GM18870 (cell line): ENCODE data around the gene NR2C1.

Experiments
- ATAC-seq: cut with Tn5 transposase; IDR thresholded peaks from one replicate; pipeline ENCODE4 v1.9.1; 2021; ENCODE audit warnings: moderate library complexity; ENCODE audit not compliant: unreplicated experiment

The NR2C1 gene

GRCh38 chr12:95085612-95086011 lies 12.2 kb upstream of the NR2C1 start:
- ATAC-seq: no peak

- no peak for ATAC-seq
Observed at GRCh38 chr12:95083938-95084337, 10.5 kb upstream of the NR2C1 start.

DNA sequence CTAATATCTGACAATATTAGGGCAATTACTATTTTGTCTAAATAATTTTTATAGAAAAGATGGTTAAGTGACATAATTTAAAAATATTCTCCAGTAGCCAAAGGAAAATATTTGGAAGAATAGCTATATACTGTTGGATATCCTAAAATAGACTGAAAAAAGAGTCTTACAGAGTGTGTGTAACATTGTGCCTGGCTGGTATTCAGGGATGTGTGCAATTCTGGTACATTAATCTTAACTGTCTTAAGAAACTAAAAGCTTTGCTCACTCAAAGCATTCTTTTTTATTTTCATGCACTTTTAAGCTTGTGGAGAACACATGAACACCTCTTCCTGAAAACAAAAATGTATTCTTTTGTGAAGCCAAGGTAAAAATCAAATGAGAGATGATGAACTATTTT lies 10.1 kb upstream of the NR2C1 start:
- no peak for ATAC-seq

GRCh38 chr12:95077341-95077740 lies 3.9 kb upstream of the NR2C1 start:
- no peak for ATAC-seq

DNA sequence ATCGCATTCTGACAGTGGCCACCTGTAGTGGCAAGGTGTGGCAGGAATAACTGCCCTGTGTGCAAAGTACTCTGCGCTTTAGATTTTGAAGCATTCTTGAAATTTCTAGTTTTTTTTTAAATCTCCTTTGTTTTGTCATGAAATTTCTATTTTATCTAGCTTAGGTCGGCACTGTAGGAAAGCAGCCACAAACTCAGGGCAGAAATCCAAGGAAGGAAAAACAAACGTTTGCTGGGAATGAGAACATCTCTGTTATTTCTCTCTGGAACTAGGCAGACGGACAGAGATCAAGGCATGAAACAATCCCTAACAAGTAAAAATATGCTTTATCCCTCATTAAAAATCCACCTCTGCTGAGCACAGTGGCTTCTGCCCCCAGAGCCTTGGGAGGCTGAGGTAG lies 1.3 kb upstream of the NR2C1 start:
- ATAC-seq: no peak

DNA sequence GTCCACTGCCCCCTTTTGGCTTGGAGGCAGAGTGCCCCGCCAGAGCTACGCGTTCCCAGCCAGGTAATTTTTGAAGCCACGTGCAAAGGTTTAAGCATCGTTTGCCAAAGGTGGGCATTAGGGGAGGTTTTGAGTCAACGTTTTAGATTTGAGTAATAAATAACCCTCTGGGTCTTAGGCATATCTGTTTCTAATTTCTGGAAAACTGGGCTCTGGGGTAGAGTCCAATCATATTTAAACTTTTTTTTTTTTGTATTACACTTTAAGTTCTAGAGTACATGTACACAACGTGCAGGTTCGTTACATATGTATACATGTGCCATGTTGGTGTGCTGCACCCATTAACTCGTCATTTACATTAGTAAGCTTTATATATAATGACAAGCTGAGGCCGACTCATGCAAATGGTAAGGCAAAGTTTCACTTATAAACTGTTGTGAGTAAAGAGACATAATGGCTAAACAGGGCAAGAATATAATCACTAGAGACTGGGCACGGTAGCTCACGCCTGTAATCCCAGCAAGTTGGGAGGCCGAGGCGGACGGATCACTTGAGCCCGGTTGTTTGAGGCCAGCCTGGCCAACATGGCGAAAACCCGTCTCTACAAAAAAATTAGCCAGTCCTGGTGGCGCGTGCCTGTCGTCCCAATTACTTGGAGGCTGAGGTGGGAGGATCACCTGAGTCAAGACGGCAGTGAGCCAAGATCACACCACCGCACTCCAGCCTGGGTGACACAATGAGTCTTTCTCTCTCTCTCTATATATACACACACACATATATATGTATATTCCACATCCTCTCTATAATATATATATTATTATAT lies 491 bp upstream of the NR2C1 start:
- no peak for ATAC-seq

DNA sequence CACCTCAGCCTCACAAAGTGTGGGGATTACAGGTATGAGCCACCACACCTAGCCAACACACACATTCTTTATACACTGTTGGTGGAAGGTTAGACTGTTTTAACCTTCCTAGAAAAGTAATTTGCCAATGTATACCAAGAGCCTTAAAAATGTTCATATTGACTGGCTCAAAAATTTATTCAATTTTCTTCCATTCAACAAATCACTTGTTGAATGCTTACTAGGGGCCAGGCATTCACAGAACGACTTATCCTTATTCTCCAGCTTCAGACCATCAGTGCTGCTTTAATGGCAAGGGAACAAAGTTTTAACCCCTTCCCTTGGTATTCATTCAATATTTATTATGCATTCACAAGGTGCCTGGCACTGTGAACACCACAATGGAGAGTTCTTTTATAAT lies 3.0 kb downstream of the NR2C1 start:
- no peak for ATAC-seq

DNA sequence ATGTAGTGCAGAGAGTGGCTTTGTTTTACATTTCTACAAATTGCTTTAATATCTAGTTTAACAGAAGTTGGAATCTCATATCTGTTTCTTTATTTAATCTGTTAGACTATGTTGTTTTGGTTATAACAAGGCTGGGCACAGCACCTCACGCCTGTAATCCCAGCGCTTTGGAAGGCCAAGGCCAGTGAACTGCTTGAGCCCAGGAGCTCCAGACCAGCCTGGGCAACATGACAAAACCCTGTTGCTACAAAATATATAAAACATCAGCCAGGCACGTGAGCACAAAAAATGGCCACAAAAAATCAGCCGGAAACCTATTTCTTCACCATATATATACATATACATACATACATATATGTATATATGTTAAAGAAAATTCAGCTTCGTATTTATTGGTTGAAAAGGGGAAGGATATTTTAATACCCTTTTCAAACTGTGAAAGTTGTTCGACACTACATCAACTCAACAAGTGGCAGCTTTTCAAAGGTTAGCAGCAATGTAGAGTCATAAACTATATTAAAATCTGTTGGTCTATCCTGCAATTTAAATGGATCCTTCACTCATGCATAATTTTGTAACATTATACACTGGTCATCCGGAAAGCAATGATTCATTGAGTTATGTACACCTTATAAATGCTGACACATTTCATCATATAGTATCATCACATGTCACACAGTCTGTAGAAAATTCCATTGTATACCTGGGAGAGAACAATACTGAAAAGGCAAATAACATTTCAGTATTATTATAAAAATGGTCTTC lies 7.1 kb downstream of the NR2C1 start:
- no peak for ATAC-seq

DNA sequence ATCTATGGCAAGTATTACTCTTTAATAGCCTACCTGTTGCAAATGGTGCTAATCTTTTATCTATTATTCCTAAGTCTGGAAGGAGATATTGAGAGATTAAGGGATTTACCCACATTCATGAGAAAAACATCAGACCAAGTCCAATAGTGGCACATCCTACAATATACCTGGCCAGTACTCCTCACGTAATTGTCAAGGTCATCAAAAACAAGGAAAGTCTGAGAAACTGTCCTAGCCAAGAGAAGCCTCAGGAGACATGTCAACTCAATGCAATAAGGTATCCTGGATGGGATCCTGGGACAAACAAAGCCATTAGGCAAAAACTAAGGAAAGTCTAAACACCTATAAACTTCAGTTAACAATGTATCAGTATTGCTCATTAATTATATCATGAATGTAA lies 12.5 kb downstream of the NR2C1 start:
- ATAC-seq: no peak

DNA sequence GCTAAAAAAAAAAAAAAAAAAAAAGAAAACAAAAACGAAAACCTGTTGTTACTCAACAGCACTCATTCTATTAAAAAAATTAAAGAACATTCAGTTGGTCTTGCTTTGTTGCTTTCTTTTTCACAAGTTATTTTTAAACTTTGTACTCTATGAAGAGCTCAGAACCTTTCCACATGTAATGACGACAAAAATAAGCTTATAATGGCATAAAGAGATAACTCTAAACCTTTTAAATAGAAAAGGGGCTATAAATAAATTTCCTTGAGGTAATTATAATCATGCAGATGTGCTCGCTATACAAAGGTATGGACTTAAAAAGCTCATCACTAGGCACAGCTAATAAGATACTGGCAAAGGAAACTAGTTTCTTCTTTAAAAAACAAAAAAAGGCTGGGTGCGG lies 13.4 kb downstream of the NR2C1 start:
- no peak for ATAC-seq

- ATAC-seq: no peak
Observed at GRCh38 chr12:95057424-95057823, 16.0 kb downstream of the NR2C1 start.

DNA sequence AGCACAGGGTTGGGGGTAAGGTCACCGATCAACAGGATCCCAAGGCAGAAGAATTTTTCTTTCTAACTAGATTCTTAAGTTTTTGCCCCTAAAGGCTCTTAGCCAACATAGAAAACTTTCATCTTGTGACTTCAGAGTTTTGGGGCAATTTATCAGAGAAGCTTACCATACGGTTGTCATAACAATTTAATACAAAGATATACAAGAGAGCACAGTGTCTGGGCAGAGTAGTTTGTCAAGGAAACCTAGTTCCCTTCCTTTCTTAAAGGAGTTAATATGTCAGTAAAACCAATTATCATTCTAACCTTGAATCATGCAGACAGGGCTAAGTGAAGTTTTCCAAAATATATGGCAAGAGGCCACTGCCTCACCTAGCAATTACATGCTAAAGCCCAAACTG lies 18.4 kb downstream of the NR2C1 start:
- ATAC-seq: no peak

GRCh38 chr12:95054206-95054605 lies 19.2 kb downstream of the NR2C1 start:
- no peak for ATAC-seq

- ATAC-seq: no peak
Observed at GRCh38 chr12:95051241-95051640, 22.2 kb downstream of the NR2C1 start.

DNA sequence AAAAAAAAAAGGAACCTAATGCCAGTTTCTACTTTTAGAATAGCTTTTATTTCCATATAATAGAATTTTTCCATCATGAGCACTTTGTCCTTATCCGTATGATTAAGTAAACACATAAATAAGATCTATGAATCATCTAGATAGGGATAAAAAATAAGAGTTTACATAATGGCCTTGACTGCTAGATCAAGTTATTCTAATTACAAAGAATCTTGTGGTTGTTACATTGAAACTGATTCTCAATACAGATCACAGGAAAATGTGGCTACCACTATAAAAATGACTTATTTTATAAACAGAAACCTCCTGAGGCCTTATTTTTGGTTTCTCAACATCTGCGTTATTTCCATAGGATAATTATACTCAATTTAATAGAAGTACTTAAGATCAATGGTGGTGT lies 35.5 kb downstream of the NR2C1 start:
- no peak for ATAC-seq

- no peak for ATAC-seq
Observed at GRCh38 chr12:95034750-95035149, 38.7 kb downstream of the NR2C1 start.

DNA sequence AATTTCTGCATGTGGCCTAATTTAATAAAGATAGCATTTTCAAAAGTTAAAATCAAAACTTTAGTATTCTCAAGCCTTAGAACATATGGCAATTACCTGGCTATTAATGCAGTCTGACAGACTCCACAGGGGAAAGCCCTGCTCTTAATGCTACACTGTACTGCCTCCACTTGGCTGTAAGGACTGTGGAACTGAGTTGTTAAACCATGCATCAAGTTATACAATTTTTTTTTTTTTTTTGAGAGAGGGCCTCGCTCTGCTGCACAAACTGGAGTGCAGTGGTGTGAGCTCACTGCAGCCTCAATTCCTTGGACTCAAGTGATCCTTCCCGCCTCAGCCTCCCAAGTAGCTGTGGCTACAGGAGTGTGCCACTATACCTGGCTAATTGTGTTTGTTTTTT lies 50.9 kb downstream of the NR2C1 start:
- no peak for ATAC-seq

GRCh38 chr12:95017482-95017881 lies 55.9 kb downstream of the NR2C1 start:
- ATAC-seq: no peak

GRCh38 chr12:95016120-95016519 lies 57.3 kb downstream of the NR2C1 start:
- no peak for ATAC-seq

DNA sequence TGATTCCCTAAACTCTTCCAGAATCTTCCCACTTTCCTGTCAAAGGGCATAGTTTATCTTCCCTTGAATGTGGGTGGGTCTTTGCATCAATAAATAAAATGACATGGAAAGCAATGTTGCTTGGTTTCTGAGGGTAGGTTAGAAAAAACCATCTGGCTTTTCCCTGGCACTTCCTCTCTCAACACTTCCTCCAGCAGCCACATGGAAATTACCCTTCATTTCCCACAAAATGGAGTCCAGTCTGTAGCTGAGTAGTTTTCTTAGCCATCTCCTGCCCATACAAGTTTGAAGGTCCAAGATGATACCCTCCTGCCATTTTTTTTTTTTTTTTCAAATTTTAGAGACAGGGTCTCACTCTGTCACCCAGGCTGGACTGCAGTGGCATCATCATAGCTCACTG lies 58.9 kb downstream of the NR2C1 start:
- ATAC-seq: no peak

GRCh38 chr12:95006206-95006605 lies 67.2 kb downstream of the NR2C1 start:
- ATAC-seq: no peak

- ATAC-seq: no peak
Observed at GRCh38 chr12:95004610-95005009, 68.8 kb downstream of the NR2C1 start.

DNA sequence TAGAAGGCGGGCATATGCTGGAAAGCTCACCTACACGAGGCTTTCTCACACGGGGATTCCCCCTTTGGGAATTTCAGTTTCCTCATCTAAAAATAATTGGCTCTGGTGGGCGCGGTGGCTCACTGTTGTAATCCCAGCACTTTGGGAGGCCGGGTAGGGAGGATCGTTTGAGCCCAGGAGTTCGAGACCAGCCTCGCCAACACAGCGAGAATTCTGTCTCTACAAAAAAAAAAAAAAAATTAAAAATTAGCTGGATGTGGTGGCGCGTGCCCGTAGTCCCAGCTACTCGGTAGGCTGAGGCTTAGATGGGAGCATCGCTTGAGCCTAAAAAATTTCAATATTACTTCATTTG lies 69.5 kb downstream of the NR2C1 start:
- peak; percentile 1 for ATAC-seq
